ENCODE data around the gene KCNG2. TPM values are rescaled to one million over a fixed set of nuclear protein-coding genes. Genes with fewer than 3 reads are reported as not detected.

KCNG2 gene
- total and polyA plus RNA-seq, 5 experiments from 2014 or later = not detected

- POLR2A ChIA-PET = no interaction called here
- no peaks in the 10 kb centered on the region for H3K27me3 Mint-ChIP-seq
- H3K36me3 Mint-ChIP-seq = peaks cover 57 to 89% (median 87%) of the 10 kb centered on the region in 3 donors
- H3K9me3 Mint-ChIP-seq = peaks cover 16 to 56% (median 41%) of the 10 kb centered on the region in 9 donors
- no peak overlapping the region for H3K4me3 Mint-ChIP-seq
- peaks cover 5 to 19% (median 13%) of the 10 kb centered on the region in 4 donors for H3K4me1 Mint-ChIP-seq
- no peak for ATAC-seq
- DNase-seq = no peak
- H3K27ac Mint-ChIP-seq = no peak overlapping the region
Measured at GRCh38 chr18:79935098-79935480, 137.4 kb downstream of the KCNG2 start.

GRCh38 chr18:79935499-79935898 lies 137.8 kb downstream of the KCNG2 start:
- POLR2A ChIA-PET = no interaction called here
- peaks cover 5 to 22% (median 13%) of the 10 kb centered on the region in 4 donors for H3K4me1 Mint-ChIP-seq
- peaks cover 53 to 89% (median 89%) of the 10 kb centered on the region in 3 donors for H3K36me3 Mint-ChIP-seq
- no peak overlapping the region for H3K4me3 Mint-ChIP-seq
- ATAC-seq (no peak), DNase-seq (no peak)
- no peaks in the 10 kb centered on the region for H3K27me3 Mint-ChIP-seq
- peaks cover 16 to 52% (median 38%) of the 10 kb centered on the region in 9 donors for H3K9me3 Mint-ChIP-seq
- peak overlapping the region in 1 of 10 donors; percentile 66 for H3K27ac Mint-ChIP-seq

GRCh38 chr18:79935925-79936324 lies 138.2 kb downstream of the KCNG2 start:
- ATAC-seq (no peak), DNase-seq (no peak)
- no peak overlapping the region for H3K4me3 Mint-ChIP-seq
- peaks cover 16 to 51% (median 38%) of the 10 kb centered on the region in 9 donors for H3K9me3 Mint-ChIP-seq
- H3K36me3 Mint-ChIP-seq = peaks cover 50 to 91% (median 88%) of the 10 kb centered on the region in 3 donors
- POLR2A ChIA-PET = no interaction called here
- no peak overlapping the region for H3K27ac Mint-ChIP-seq
- H3K4me1 Mint-ChIP-seq = peaks cover 5 to 22% (median 13%) of the 10 kb centered on the region in 4 donors
- no peaks in the 10 kb centered on the region for H3K27me3 Mint-ChIP-seq

- H3K36me3 Mint-ChIP-seq = peaks cover 44 to 89% (median 85%) of the 10 kb centered on the region in 3 donors
- no peaks in the 10 kb centered on the region for H3K27me3 Mint-ChIP-seq
- H3K27ac Mint-ChIP-seq = no peak overlapping the region
Measured at GRCh38 chr18:79936641-79937040, 138.9 kb downstream of the KCNG2 start.

GRCh38 chr18:79937103-79937860 lies 139.5 kb downstream of the KCNG2 start:
- H3K4me3 Mint-ChIP-seq = no peak overlapping the region
- DNase-seq (no peak), ATAC-seq (no peak)
- H3K27ac Mint-ChIP-seq = no peak overlapping the region
- peaks cover 8 to 25% (median 15%) of the 10 kb centered on the region in 4 donors for H3K4me1 Mint-ChIP-seq
- no peaks in the 10 kb centered on the region for H3K27me3 Mint-ChIP-seq
- POLR2A ChIA-PET = no interaction called here
- H3K9me3 Mint-ChIP-seq = peaks cover 9 to 43% (median 31%) of the 10 kb centered on the region in 9 donors
- H3K36me3 Mint-ChIP-seq = peaks cover 40 to 91% (median 87%) of the 10 kb centered on the region in 3 donors

More at GRCh38 chr18:79936641-79937040, 138.9 kb downstream of the KCNG2 start:
- POLR2A ChIA-PET = no interaction called here
- ATAC-seq = no peak
- Mint-ChIP-seq H3K4me3 (no peak overlapping the region), H3K4me1 (peaks cover 5 to 22% (median 12%) of the 10 kb centered on the region in 4 donors), H3K9me3 (peaks cover 12 to 46% (median 38%) of the 10 kb centered on the region in 9 donors)
- no peak for DNase-seq

- Mint-ChIP-seq H3K4me3 (no peak overlapping the region), H3K36me3 (peaks cover 31 to 90% (median 81%) of the 10 kb centered on the region in 3 donors), H3K4me1 (peaks cover 8 to 31% (median 17%) of the 10 kb centered on the region in 4 donors), H3K9me3 (peaks cover 5 to 34% (median 22%) of the 10 kb centered on the region in 9 donors), H3K27me3 (no peaks in the 10 kb centered on the region), H3K27ac (no peak overlapping the region)
- ATAC-seq (no peak), DNase-seq (no peak)
- POLR2A ChIA-PET = no interaction called here
Measured at GRCh38 chr18:79938196-79938595, 140.5 kb downstream of the KCNG2 start.

- POLR2A ChIA-PET = no interaction called here
- no peak for DNase-seq
- peak overlapping the region in 1 of 10 donors; percentile 65 for H3K27ac Mint-ChIP-seq
- peaks cover 1 to 26% (median 13%) of the 10 kb centered on the region in 9 donors for H3K9me3 Mint-ChIP-seq
- no peak for ATAC-seq
- H3K4me1 Mint-ChIP-seq = peaks cover 9 to 34% (median 20%) of the 10 kb centered on the region in 4 donors
- no peaks in the 10 kb centered on the region for H3K27me3 Mint-ChIP-seq
- H3K36me3 Mint-ChIP-seq = peaks cover 22 to 81% (median 72%) of the 10 kb centered on the region in 3 donors
- H3K4me3 Mint-ChIP-seq = no peak overlapping the region
Measured at GRCh38 chr18:79939096-79939495, 141.4 kb downstream of the KCNG2 start.

- H3K4me1 Mint-ChIP-seq = peaks cover 18 to 42% (median 32%) of the 10 kb centered on the region in 4 donors
- no peak for DNase-seq
Measured at GRCh38 chr18:79940126-79940813, 142.5 kb downstream of the KCNG2 start.

GRCh38 chr18:79940814-79941472 lies 143.2 kb downstream of the KCNG2 start:
- DNase-seq (no peak), ATAC-seq (no peak)
- H3K4me1 Mint-ChIP-seq = peaks cover 19 to 46% (median 36%) of the 10 kb centered on the region in 4 donors
- H3K36me3 Mint-ChIP-seq = peaks cover 18 to 68% (median 54%) of the 10 kb centered on the region in 3 donors
- POLR2A ChIA-PET = interaction anchor here (1.3 kb wide), 1 partner anchor 93 kb away, joined by 3 read pairs; no protein-coding TSS in a partner anchor
- no peak overlapping the region for H3K27ac Mint-ChIP-seq
- no peak overlapping the region for H3K4me3 Mint-ChIP-seq
- peaks cover 0 to 15% (median 4%) of the 10 kb centered on the region in 9 donors for H3K9me3 Mint-ChIP-seq
- H3K27me3 Mint-ChIP-seq = no peaks in the 10 kb centered on the region

More at GRCh38 chr18:79940126-79940813, 142.5 kb downstream of the KCNG2 start:
- H3K36me3 Mint-ChIP-seq = peaks cover 18 to 71% (median 61%) of the 10 kb centered on the region in 3 donors
- no peaks in the 10 kb centered on the region for H3K27me3 Mint-ChIP-seq
- ATAC-seq = no peak
- H3K27ac Mint-ChIP-seq = peak overlapping the region in 2 of 10 donors; percentile 38 to 82
- H3K9me3 Mint-ChIP-seq = peaks cover 0 to 21% (median 10%) of the 10 kb centered on the region in 9 donors
- H3K4me3 Mint-ChIP-seq = peak overlapping the region in 1 of 10 donors; percentile 59
- POLR2A ChIA-PET = interaction anchor here (0.5 to 1.3 kb wide), 2 partner anchors 27 to 93 kb away, joined by 3 read pairs; no protein-coding TSS in a partner anchor

GRCh38 chr18:79941473-79942119 lies 143.9 kb downstream of the KCNG2 start:
- DNase-seq (no peak), ATAC-seq (no peak)
- H3K9me3 Mint-ChIP-seq = peaks cover 0 to 9% (median 0%) of the 10 kb centered on the region in 9 donors
- peak overlapping the region in 2 of 10 donors; percentile 20 to 21 for H3K4me3 Mint-ChIP-seq
- H3K36me3 Mint-ChIP-seq = peaks cover 18 to 67% (median 48%) of the 10 kb centered on the region in 3 donors
- POLR2A ChIA-PET = interaction anchor here (1.3 kb wide), 1 partner anchor 92 kb away, joined by 3 read pairs; no protein-coding TSS in a partner anchor
- no peaks in the 10 kb centered on the region for H3K27me3 Mint-ChIP-seq
- no peak overlapping the region for H3K27ac Mint-ChIP-seq
- peaks cover 19 to 49% (median 41%) of the 10 kb centered on the region in 4 donors for H3K4me1 Mint-ChIP-seq

GRCh38 chr18:79942211-79942610 lies 144.5 kb downstream of the KCNG2 start:
- peak overlapping the region in 1 of 10 donors; percentile 21 for H3K4me3 Mint-ChIP-seq
- peaks cover 15 to 62% (median 45%) of the 10 kb centered on the region in 3 donors for H3K36me3 Mint-ChIP-seq
- POLR2A ChIA-PET = no interaction called here
- no peaks in the 10 kb centered on the region for H3K27me3 Mint-ChIP-seq
- peaks cover 0 to 7% (median 0%) of the 10 kb centered on the region in 9 donors for H3K9me3 Mint-ChIP-seq
- no peak for DNase-seq
- ATAC-seq = no peak
- peaks cover 19 to 52% (median 41%) of the 10 kb centered on the region in 4 donors for H3K4me1 Mint-ChIP-seq
- peak overlapping the region in 3 of 10 donors; percentile 51 to 83 (median 63) for H3K27ac Mint-ChIP-seq
